GM23338 (cell line): ENCODE data around the gene TMPRSS9. TPM values are rescaled to one million over a fixed set of nuclear protein-coding genes. Genes with fewer than 3 reads are reported as not detected.

Source experiments
- ATAC-seq: fragments of 200-7000 bp; cut with Tn5 transposase; 3 replicates; pipeline ENCODE4 v1.9.1; 2020
- DNase-seq: peaks from one replicate; pipeline ENCODE4 v3.0.0-alpha.2; 2015; ENCODE audit warnings: low spot score
- H2AFZ ChIP-seq: fragments of 200-600 bp; sonication (generic); 2 replicates; pipeline ENCODE4 v1.8.0; 2016; ENCODE audit warnings: antibody characterized with exemption, mild to moderate bottlenecking, moderate library complexity
- H3F3A ChIP-seq: fragments of 200-600 bp; sonication (generic); replicated peaks from 2 replicates; pipeline ENCODE4 v1.8.0; 2017; ENCODE audit warnings: antibody characterized with exemption, mixed run types, low read depth
- H3K27ac ChIP-seq: fragments of 200-600 bp; sonication (generic); 2 replicates; pipeline ENCODE4 v1.6.1; 2016; ENCODE audit warnings: low read depth
- H3K27me3 ChIP-seq: fragments of 200-600 bp; sonication (generic); 2 replicates; pipeline ENCODE4 v1.8.0; 2016; ENCODE audit warnings: mild to moderate bottlenecking, mixed run types, moderate library complexity; ENCODE audit not compliant: insufficient read depth
- H3K36me3 ChIP-seq: fragments of 200-600 bp; sonication (generic); 2 replicates; pipeline ENCODE4 v1.8.0; 2016; ENCODE audit warnings: mild to moderate bottlenecking; ENCODE audit not compliant: insufficient read depth
- H3K4me1 ChIP-seq: fragments of 200-600 bp; sonication (generic); 2 replicates; pipeline ENCODE4 v1.8.0; 2016; ENCODE audit warnings: mild to moderate bottlenecking, moderate library complexity; ENCODE audit not compliant: insufficient read depth
- H3K4me2 ChIP-seq: fragments of 200-600 bp; sonication (generic); 2 replicates; pipeline ENCODE4 v1.7.1; 2017; ENCODE audit warnings: mixed run types
- H3K4me3 ChIP-seq: fragments of 200-600 bp; sonication (generic); 2 replicates; pipeline ENCODE4 v1.6.1; 2016; ENCODE audit warnings: mixed run types
- H3K79me2 ChIP-seq: fragments of 200-600 bp; sonication (generic); replicated peaks from 2 replicates; pipeline ENCODE4 v1.8.0; 2017; ENCODE audit warnings: mild to moderate bottlenecking; ENCODE audit not compliant: insufficient read depth
- H3K9me2 ChIP-seq: fragments of 200-600 bp; sonication (generic); 2 replicates; pipeline ENCODE4 v1.8.0; 2017; ENCODE audit not compliant: insufficient read depth
- H4K20me1 ChIP-seq: fragments of 200-600 bp; sonication (generic); replicated peaks from 2 replicates; pipeline ENCODE4 v1.8.0; 2017; ENCODE audit warnings: mild to moderate bottlenecking; ENCODE audit not compliant: insufficient read depth
- H3K27ac Mint-ChIP-seq: 2 replicates; pipeline ENCODE4 v1.8.0; 2020; ENCODE audit warnings: inconsistent platforms, mild to moderate bottlenecking, moderate library complexity, mixed read lengths
- H3K27me3 Mint-ChIP-seq: 3 replicates; pipeline ENCODE4 v1.8.0; 2022; ENCODE audit warnings: low read depth, mild to moderate bottlenecking, moderate library complexity, mixed read lengths, inconsistent platforms; ENCODE audit not compliant: insufficient read depth, poor library complexity
- H3K36me3 Mint-ChIP-seq: 3 replicates; pipeline ENCODE4 v1.8.0; 2021; ENCODE audit warnings: low read depth, mild to moderate bottlenecking, inconsistent platforms, moderate library complexity, mixed read lengths
- H3K4me1 Mint-ChIP-seq: 3 replicates; pipeline ENCODE4 v1.8.0; 2020; ENCODE audit warnings: mild to moderate bottlenecking, inconsistent platforms, mixed read lengths
- H3K4me3 Mint-ChIP-seq: 3 replicates; pipeline ENCODE4 v1.8.0; 2021; ENCODE audit warnings: moderate library complexity, mild to moderate bottlenecking, inconsistent platforms, mixed read lengths
- H3K9me3 Mint-ChIP-seq: 3 replicates; pipeline ENCODE4 v1.8.0; 2020; ENCODE audit warnings: moderate library complexity, mild to moderate bottlenecking, inconsistent platforms, mixed read lengths
- CREB1 ChIP-seq: fragments of 250-450 bp; sonication (Bioruptor Pico); IDR thresholded peaks from 2 replicates; pipeline ENCODE4 v1.5.0; 2020; ENCODE audit warnings: low read depth, mild to moderate bottlenecking, moderate library complexity
- CTCF ChIP-seq, 2 experiments: fragments of 200-600 bp in 1 of 2; sonication (generic) in 1 of 2; conservative IDR thresholded peaks; 2 replicates each; pipeline versions ENCODE4 v1.5.1 to v1.6.1; 2016 to 2017; ENCODE audit warnings: antibody characterized with exemption in 2 of 2, low read depth in 2 of 2, mild to moderate bottlenecking in 2 of 2, moderate library complexity in 1 of 2
- ETS1 ChIP-seq: IDR thresholded peaks from 2 replicates; pipeline ENCODE4 v1.6.1; 2016; ENCODE audit warnings: antibody characterized with exemption
- EZH2 ChIP-seq: fragments of 200-600 bp; sonication (generic); IDR thresholded peaks from one replicate; pipeline ENCODE4 v1.8.0; 2017; ENCODE audit warnings: antibody characterized with exemption, mild to moderate bottlenecking, low read depth; ENCODE audit not compliant: unreplicated experiment
- EZH2phosphoT487 ChIP-seq: fragments of 200-600 bp; sonication (generic); IDR thresholded peaks from one replicate; pipeline ENCODE4 v1.8.1; 2018; ENCODE audit warnings: antibody characterized with exemption; ENCODE audit not compliant: unreplicated experiment
- JUNB ChIP-seq: IDR thresholded peaks from one replicate; pipeline ENCODE4 v1.6.1; 2016; ENCODE audit warnings: antibody characterized with exemption; ENCODE audit not compliant: unreplicated experiment
- NANOG ChIP-seq: IDR thresholded peaks from 2 replicates; pipeline ENCODE4 v1.6.1; 2016; ENCODE audit warnings: antibody characterized with exemption, borderline replicate concordance
- POLR2AphosphoS5 ChIP-seq: IDR thresholded peaks from 2 replicates; pipeline ENCODE4 v1.6.1; 2016; ENCODE audit warnings: antibody characterized with exemption, low read depth
- REST ChIP-seq: IDR thresholded peaks from one replicate; pipeline ENCODE4 v1.6.1; 2018; ENCODE audit warnings: antibody characterized with exemption; ENCODE audit not compliant: unreplicated experiment
- STAT1 ChIP-seq: IDR thresholded peaks from one replicate; pipeline ENCODE4 v1.6.1; 2016; ENCODE audit warnings: antibody characterized with exemption; ENCODE audit not compliant: unreplicated experiment
- ZNF114 ChIP-seq: fragments of 250-450 bp; sonication (Bioruptor Pico); IDR thresholded peaks from 2 replicates; pipeline ENCODE4 v1.5.0; 2020; ENCODE audit warnings: mild to moderate bottlenecking, moderate library complexity
- ZNF331 ChIP-seq: fragments of 250-450 bp; sonication (Bioruptor Pico); IDR thresholded peaks from 2 replicates; pipeline ENCODE4 v1.5.0; 2020; ENCODE audit warnings: low read depth, mild to moderate bottlenecking, moderate library complexity
- ZNF462 ChIP-seq: fragments of 250-450 bp; sonication (Bioruptor Pico); IDR thresholded peaks from 2 replicates; pipeline ENCODE4 v1.5.0; 2020; ENCODE audit warnings: mild to moderate bottlenecking, moderate library complexity
- polyA plus RNA-seq: library from polyadenylated mRNA; unstranded; fragments of >200 nt; fragmentation: Nextera tagmentation; extraction: Ambion mirVana; gene quantifications from 2 replicates; pipeline ENCODE4 v1.2.1, GENCODE V29; 2016
- total RNA-seq: library from RNA; depleted of rRNA; stranded (reverse); fragments of >200 nt; shearing (Covaris generic); gene quantifications from 2 replicates; pipeline ENCODE4 v1.2.3, GENCODE V29; 2014

The TMPRSS9 gene
- total and polyA plus RNA-seq, 2 experiments from 2014 or later = 0.05 to 0.28 TPM

GRCh38 chr19:2409352-2409912 is 49.4 kb downstream of the TMPRSS9 start:
- H3K36me3 ChIP-seq = no peaks in the 10 kb centered on the region
- no peaks in the 10 kb centered on the region for H3K4me1 ChIP-seq
- no peak overlapping the region for H3K4me2 ChIP-seq
- no peaks in the 10 kb centered on the region for H3K9me2 ChIP-seq
- no peak overlapping the region for H3K4me3 ChIP-seq
- no peak overlapping the region for H3K27ac ChIP-seq
- H3F3A ChIP-seq = no peaks in the 10 kb centered on the region
- H3K27me3 Mint-ChIP-seq = peaks cover 9% of the 10 kb centered on the region
- no peaks in the 10 kb centered on the region for H3K79me2 ChIP-seq
- DNase-seq (no peak), ATAC-seq (no peak)
- no peaks in the 10 kb centered on the region for H3K4me1 Mint-ChIP-seq
- no peaks in the 10 kb centered on the region for H3K27me3 ChIP-seq
- H3K36me3 Mint-ChIP-seq = no peaks in the 10 kb centered on the region
- no peaks in the 10 kb centered on the region for H4K20me1 ChIP-seq
- no peak overlapping the region for H2AFZ ChIP-seq
- H3K27ac Mint-ChIP-seq = no peak overlapping the region
- no peak overlapping the region; the same call in 2 of the 3 replicates for H3K4me3 Mint-ChIP-seq
- TF ChIP-seq CREB1 (CRISPR knock-in tag) (no peak), ZNF462 (CRISPR knock-in tag) (no peak), POLR2AphosphoS5 (no peak), STAT1 (no peak), ETS1 (no peak), REST (no peak), CTCF (conservative IDR thresholded peaks at IDR 0.05; ENCODE audit: low read depth in 2 of 2) (no peak), ZNF114 (CRISPR knock-in tag) (no peak), EZH2 (no peak), EZH2phosphoT487 (no peak), NANOG (no peak), JUNB (no peak), ZNF331 (CRISPR knock-in tag) (no peak)
- peaks cover 10% of the 10 kb centered on the region for H3K9me3 Mint-ChIP-seq
